Measurements from ENCODE around the gene RGS16.

RGS16 gene

DNA sequence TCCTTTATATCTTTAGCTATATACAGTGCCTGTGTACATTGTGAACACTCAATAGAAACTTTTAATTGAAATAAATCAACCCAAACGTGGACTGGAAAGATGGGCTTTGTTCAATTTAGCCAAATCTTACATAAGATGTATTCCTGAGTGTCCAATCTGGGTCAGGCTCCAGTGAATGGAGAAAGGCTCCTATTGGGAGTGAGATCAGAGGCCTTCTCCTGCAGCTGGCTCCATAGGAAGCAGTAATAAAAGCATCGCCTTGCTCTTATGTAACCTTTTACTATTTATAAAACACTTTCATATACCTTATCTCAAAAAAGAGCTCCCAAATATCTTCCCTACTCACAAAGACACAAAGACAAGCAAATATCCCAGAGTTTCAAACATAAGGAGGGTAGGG is 24.9 kb upstream of the RGS16 start:
- no peak for DNase-seq

DNA sequence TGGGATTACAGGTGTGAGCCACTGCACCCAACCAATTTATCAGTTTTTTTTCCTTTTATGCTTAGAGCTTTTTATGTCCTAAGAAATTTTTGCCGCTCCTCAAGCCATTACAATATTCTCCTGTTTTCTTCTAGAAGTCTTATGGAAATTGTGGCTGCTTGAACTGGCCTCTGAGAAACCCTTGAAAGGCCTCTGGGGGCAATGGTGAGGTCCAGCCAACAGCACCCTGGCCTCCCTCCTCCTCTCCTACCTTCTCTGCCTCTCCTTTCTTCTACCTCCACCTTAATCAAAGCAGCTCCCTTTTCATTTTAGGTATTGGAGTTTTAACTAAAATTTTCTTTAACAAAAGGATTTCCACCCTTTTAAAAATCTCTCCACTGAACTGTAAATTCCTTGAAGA is 24.5 kb upstream of the RGS16 start:
- no peak for DNase-seq

DNA sequence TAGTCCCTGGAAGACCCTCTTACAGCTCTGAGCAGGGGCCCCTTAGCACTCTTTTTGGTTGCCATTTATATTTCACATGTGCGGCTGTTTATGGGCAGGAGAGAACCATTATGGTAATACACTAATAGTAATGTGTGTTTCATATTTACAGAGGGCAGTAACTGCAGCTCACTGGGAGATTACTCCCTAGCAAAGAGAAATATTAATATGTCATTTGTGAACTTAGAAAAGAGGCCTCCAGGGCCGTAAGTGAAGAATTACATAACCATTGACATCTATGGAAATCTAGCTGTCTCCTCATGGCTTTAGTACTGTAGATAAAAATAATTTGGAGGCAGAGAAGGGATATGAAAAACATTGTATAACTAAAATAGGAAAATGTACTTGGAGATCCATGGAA is 23.4 kb upstream of the RGS16 start:
- DNase-seq = peak; percentile 90

DNA sequence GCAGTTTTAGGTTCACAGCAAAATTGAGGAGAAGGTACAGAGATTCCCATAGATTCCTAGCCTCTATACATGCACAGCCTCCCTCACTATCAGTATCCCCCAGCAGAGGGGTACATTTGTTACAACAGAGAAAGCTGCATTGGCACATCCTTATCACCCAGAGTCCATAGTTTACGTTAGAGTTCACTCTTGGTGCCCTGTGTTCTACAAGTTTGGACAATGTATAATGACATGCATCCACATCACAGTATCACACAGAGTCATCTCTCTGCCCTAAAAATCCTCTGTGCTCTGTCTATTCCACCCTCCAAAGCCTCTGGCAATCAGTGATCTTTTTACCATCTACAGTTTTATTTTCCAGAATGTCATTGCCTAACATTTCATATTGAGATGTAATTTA is 22.3 kb upstream of the RGS16 start:
- DNase-seq = no peak

DNA sequence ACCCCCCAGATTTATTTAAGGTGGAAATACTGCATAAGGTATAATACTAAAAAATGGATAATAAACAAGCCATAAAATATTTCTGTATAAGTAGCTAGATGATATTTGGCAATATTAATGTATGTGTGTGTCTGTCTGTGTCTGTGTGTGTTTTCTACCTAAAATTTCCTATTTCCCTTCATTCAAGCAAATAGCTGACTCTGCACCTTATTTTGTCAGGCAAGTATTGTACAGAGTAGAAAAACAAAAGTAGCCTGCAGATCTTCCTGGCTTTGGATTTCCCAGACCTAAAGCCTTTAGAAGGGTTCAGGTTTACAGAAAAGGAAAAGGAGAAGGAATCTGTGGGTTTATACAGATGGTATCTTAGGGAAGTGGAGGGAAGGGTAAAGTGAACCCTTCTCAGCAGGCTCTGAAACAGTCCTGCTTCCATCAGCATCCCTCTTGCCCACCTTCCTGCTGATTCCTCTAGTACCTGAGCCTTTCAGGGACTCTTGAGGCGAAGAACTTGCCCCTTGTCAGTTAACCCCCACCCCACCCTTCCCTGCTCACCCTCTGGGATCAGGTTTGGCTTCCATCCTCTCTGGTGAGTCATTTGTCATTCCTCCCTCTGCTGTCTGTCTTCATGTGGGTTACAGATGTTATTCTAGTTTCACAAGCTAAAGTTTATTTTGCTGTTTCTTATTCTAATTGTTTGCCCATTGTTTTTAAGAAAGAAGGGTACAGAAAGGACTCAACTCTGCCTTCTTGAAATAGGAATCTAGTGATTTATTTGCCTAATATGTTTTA is 21.7 kb upstream of the RGS16 start:
- no peak for DNase-seq

DNA sequence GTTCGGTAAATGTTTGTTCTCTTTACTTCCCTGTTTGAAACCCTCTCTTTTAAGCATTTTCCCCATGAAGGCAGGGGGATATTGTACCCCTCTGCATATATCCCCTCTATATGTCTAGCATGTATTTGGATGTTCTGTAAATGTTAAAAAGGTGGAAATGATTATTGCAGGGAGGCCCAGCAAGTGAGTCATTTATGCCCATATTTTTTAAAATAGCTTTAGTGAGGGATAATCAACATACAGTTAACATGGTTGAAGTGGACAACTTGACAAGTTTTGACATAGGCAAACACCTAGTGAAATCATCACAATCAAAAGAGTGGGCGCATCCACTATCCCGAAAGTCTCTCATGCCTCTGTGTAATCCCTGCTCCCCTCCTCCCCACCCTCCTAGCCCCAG is 20.8 kb upstream of the RGS16 start:
- DNase-seq = no peak

DNA sequence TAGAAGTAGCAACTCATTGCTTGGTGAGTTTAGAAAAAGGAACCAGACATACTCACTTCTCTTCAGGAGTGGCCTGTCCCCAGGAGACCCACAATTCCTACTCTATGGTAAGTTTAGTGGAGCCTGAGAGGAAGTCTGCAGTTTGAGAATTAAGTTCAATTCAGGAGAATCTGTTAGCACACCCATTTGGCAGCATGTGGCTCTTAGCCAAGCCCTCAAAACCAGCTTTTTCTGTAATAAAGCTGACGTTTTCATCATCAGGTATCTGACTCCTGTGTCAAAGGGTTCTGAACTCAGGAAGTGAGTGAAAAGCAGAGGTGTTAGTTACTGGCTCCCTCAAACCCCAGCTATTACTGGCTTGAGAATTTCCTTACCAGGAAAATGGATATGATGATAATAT is 20.4 kb upstream of the RGS16 start:
- no peak for DNase-seq

DNA sequence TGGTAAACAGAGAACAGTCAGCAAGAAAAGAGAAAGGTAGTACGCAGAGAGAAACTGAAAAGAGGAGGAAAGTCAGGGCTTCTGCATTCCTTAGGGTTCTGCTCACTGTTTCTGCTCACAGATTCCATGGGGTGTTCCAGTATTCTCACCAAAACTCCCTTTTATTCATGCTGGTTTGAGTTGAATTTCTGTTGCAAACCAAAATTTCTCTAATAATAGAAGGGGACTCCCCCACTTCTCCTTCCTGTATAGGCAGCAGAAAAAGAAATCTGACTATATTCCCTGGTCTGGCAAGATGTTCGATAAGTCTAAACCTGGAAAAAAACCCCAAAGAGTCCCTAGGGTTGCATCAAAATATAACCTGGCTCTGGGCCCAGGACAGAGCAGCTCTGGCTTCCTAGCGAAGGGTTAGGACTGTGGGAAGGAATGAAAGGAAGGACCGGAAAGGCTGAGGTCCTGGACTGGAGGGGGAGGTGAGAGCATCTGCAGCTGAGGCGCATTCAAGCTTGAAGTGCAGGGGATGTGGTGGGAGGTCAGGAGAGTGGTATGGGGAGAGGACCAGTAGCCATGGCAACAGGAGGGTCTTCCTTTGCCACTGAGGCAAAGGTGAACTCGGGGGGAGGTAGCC is 18.8 kb upstream of the RGS16 start:
- DNase-seq = no peak

DNA sequence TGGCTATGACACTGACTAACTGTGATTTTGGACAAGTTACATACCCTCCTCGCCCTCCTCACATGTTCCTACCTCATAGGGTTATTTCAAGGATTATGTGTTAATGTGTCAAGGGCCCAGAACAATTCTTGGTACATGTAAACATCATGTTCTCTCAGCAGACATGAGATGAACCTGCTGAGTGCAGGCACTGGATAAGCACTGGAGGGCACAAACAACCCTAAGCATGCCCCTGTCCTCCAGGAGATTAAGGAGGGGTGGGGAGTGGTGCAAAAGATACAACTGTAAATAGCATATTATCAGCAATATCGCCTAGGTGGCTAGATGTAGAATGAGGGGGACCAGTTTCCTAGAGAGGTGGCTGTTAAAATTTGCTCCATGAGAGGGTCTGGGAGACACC is 17.7 kb upstream of the RGS16 start:
- DNase-seq = no peak

DNA sequence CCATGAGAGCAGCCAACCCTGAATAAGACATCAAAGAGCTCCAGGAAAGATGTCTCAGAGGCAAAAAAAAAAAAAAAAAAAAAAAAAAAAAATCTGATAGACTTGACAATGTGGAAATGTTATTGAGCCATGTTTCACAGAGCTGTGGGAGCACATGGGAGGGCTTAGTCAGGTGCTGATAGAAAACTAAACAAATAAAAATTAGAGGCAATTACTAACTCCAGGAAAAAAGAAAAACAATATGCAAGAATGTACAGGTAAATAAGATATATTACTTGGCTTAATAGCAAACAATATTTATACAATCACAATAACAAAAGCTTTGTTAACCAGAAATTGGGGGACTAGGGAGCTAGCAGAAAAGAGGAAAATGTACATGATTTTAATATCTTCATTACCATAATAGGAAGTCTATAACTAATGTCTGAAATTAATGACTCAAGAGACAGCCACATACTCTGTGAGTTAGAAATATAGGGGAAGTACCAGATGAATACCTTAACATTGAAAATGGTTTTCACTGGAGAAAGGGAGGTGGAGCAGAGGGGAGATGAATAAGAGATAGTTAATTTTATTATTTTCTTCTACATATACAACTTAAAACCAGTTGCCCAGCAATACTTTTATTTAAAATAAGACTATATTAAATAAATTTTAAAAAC is 16.9 kb upstream of the RGS16 start:
- no peak for DNase-seq

DNA sequence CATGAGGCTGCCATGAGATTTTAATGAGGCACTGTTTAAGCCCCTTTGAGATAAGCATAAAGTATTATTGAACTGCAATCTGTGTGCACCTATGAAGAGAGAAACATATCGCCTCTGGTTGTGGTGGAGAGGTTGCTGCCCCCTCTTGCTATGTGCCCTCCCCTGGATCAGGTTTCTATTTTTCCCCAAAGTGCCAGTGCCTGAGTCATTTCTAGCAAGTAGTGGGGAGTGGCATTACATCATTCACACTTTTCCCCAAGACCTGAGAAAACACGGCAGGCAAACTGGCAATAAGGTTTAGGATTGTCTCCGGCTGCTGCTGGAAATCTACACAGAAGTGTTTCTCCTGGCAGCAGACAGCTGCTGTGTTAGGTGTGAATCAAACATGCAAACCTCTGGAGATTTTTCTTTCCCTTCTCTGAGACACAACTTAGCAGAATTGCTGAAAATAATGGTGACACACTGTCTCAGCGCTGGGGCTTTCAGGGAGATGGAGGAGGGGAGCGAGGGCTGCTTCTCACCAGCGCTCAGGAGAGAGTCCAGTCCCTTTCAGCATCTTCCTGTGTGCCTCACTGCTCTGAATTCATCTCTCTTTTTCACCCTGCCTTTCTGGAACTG is 13.7 kb upstream of the RGS16 start:
- no peak for DNase-seq

DNA sequence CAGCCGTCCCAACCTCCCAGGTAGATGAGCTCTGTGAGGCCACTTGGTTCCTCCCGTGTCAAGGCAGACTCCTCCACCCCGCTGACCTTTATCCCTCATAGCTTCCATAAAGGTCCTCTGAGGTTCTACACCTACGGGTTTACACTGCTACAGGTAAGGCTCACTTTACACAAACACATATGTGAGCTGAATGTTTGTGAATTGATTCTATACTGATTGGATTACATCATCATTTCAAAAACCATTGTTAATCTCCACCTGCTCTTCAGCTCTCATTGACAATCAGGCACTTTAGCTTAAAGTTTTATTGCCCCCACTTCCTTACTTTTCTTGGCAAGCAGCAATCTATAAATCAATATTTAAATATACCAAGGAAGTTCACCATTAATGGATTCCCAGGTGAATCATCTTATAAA is 12.8 kb upstream of the RGS16 start:
- DNase-seq = no peak

DNA sequence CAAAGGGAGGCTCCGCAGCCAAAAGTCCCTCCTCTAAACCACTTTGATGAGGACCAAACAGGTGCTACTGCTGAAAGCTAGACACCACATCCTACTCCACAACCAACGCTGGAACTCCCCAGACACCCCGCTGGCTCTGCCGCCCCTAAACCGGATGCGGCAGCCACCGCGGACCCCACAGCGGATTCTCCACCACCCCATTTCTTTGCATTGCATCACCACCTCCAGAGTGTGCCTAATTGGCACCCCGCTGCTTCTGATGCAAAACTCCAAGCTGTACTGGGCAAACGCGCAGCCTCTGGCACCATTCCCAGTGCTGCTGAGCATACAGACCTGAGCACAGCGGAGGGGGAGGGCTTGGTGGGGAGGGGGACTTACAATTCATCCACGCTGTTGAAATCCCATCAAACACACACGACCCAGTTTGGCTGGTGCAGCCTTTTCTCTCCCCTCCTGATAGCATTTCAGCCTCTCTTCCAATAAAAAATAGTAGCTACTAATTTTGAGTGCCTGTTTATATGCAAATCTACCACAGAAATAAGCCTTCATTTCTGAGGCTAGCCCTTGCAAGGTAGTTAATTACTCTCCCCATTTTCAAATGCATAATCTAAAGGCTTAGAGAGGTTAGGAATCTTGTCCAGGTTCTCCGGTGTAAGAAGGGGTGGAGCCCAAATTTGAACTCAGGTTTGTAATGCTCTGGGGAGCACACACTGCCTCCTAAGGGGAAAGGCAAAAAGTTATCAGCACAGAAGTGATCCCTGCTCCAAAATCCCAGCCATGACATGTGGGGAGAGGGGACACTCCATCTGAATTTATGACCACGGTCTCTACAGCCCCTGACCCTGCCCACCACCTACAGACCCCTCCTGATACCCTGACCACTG is 12.2 kb upstream of the RGS16 start:
- DNase-seq = peak; percentile 89

DNA sequence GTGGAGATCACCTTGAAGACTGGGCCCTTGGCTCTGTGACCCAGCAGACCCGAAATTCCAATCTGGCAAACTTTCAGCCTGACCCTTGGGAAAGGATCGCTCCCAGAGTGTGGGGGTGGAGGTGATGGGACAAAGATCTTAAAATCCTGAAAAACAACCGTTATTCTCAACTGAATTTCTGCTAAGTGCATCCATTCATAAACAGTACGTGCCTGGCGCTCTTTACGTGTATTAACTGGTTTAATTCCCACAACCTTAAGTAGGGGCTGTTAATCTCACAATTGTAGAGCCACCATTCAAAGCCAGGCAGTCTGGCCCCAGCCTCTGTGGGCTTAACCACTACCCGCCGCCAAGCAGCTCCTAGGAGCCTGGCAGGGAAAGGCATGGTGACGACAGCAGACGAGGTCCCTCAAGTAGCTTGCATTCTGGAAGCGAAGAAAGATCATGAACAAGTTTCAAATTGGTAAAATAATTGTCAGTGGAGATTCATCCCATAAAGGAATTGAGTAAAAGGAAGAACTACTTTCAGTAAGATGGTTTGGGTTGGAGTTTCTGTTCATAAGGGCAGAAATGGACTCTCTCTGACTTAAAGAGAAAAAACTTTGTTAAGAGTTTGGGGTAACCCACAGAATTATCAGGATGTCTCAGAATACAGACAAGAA is 11.4 kb upstream of the RGS16 start:
- peak; percentile 79 for DNase-seq

DNA sequence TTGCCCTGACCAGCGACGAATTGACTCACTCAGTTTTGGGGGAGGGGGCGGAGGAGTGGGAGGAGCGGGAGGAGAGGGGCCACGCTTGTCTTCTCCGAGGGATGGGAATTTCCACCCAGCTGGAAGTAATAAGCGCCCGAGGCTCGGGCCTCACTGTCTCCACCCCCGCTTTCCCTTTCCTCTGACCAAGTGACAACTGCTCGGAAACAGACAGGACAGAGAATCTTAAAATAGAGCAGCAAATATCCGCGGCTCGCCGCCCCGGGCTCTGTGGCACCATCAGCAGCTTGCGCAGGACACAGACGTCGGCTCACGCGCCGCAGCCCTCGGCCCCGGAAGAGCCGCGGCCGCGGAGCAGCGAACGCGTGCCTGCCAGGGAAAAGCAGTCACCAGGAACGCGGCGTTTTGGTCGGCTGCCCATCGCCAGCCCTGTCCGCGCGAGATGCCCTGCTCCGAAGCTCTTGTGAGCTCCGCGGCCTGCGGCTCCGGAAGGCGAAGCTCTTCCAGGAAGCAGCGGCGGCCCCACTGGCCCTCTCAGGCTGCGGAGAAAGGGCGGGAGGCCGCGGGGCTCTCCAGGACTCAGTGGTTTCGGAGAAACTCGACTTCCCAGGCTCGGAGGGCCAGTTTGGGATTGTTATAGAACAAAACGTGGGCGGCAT is 10.7 kb upstream of the RGS16 start:
- peak; percentile 87 for DNase-seq

DNA sequence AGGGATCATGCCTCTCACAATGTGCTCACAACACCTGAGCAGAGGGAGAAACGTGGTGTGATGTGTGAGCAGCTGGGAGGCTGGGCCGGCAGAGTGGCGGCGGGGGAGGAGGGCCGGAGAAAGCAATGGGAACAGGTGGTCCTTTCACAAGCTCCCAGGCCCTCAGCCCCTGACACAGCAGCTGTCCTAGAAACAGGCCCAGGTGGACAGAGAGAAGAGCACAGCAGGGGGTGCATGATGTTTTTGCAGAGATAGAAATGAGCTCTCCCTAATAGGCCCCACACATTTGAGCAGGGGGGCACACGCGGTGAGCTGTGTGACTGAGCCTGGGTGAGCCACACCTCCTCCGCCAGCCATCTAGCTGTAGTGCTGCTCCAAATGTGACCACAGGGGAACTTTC is 7.6 kb upstream of the RGS16 start:
- no peak for DNase-seq

DNA sequence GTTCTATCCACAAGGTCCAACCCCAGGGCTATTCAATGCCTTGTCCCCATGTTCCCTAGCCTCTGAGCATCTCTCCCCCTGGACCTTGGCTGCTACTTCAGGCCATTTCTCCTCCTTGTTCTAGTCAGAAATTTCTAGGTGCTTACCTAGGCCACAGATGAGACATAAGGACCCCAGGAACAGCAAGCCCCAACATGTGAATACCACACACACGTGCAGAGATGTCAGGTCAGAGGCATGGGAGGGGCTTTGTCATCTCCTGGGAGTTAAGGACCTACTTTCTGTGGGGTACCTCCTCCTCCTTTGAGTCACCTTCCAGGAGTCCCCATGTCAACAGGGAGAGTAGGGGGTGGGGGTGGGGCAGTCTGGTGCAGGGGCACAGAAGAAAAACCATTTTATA is 7.1 kb upstream of the RGS16 start:
- DNase-seq = no peak

DNA sequence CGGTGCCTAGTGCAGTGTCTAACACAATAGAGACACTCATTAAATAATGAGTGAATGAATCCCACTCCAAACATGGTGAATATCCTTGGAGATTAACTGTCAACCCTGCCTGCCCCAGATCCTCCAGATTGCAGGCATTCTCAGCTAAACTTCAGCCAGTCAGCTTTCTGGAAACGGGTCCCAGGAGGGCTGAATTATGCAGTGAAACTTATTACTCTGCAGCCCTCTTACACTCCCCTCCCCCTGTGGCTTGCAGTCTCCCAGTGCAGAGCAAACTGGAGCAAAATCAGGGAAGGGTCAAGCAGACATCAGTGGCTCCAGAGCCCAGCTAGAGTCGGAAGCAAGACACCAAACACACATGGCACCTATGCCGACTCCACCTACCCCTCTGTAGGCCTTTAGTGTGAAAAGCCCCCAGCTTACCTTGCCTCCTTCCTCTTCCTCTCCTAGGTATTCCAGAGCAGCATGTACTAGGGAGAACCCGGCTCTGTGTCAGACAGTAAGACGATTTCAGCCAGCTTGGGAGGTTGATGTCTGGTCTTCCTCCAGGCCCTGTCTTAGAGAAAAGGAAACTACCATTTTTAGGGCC is 6.5 kb upstream of the RGS16 start:
- DNase-seq = no peak

DNA sequence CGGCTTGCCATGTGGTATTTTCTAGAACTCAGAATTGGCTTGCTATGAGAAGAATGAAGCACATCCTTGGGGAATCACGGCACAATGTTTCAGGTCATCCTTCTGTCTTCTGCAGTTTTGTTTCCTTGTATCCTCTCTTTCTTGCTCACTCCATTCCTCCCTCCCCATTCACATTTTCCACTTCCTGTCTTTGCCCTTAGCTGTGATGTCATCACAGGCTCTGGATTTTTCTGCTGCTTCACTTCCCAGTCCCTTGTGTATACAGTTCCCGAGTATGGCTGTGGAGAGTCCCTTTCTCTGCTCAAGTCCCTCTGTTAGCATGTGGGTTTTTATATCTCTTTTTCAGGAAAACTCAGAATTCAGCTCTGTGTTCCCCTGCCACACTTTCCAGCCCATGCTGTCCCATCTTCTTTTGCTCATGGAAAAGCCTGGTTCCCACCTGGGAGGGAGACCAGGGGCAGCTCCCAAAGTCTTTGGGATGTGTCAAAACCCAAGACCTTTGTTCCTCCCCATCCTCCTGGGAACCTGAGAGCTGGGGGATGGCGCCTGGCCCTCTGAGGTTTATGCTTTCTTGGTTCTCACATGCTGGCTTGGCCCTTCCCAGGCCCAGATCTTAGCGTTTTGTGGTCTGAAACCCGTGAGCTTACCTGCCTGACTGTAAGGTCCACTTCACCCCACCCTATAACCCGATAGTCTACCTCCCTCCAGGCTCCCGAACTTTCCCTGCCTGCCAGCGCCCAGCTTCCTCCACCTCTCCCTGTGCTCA is 4.8 kb upstream of the RGS16 start:
- DNase-seq = no peak

DNA sequence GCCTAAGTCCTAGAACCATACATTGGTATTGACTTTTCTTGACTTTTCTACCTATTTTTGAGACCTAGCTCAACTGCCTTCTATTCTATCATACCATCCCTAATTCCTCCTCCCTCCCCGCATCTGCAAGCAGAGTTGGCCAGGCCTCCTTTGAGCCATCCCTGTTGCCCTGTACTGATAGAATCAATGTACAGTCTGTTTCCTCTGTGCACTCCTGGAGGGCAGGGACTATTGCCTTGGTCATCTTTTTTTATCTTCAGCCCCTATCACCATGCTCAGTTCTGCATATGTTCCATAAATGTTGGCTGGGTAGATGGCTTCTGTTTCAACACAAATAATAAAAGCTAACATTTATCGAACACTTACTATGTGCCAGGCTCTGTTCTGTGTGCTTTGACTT is 4.0 kb upstream of the RGS16 start:
- no peak for DNase-seq

DNA sequence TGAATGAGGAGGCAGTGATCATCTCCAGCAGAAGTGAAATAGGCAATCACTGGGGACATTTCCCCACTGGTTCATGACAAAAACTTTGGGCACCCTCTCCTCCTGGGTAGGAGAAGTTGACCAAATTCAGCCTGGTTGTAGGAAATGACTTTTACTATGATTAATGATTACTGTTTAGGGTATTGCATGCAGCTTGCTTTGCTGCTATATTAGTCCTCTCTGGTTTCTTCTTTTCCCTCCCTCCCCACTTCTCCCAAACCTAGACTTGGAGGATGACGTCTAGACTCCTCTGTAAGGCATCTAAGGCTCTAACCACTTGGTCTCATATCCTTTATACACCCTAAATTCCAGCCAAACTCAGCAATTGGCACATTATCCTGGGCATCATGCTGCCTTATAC is 3.4 kb upstream of the RGS16 start:
- no peak for DNase-seq
